ENCODE measurements around the gene TSPAN5. TPM values are rescaled to one million over a fixed set of nuclear protein-coding genes. Genes with fewer than 3 reads are reported as not detected.

The TSPAN5 gene
- total and polyA plus RNA-seq, 11 donors = 1.0 to 10.2 (median 5.6) TPM

- ATAC-seq = peak in 1 of 4 donors; percentile 30
Observed at GRCh38 chr4:98565681-98566301, 92.6 kb downstream of the TSPAN5 start.

GRCh38 chr4:98564852-98565251 lies 93.6 kb downstream of the TSPAN5 start:
- 84 to 89% (median 87%) methylated on average over 3 of the region's 3 CpGs for WGBS, 4 donors

More at GRCh38 chr4:98565681-98566301, 92.6 kb downstream of the TSPAN5 start:
- Histone ChIP-seq H3K9me3 (no peaks in the 10 kb centered on the region), H3K36me3 (no peaks in the 10 kb centered on the region), H3K27me3 (no peaks in the 10 kb centered on the region), H3K4me1 (peaks cover 0 to 35% (median 14%) of the 10 kb centered on the region in 12 donors), H3K4me3 (no peak overlapping the region), H3K27ac (peak overlapping the region in 5 of 12 donors; percentile 15 to 68 (median 41))
- TF ChIP-seq CTCF (IDR thresholded peaks at IDR 0.05) (no peak), POLR2A (IDR thresholded peaks at IDR 0.05) (no peak)
- no peak for DNase-seq
- 7 to 22% (median 13%) methylated on average over 5 of the region's 5 CpGs for WGBS, 4 donors
- intact Hi-C loops (cut with DNase I) = no loop called here

GRCh38 chr4:98560321-98560720 lies 98.1 kb downstream of the TSPAN5 start:
- no peaks in the 10 kb centered on the region for H3K9me3 ChIP-seq
- H3K27me3 ChIP-seq = no peaks in the 10 kb centered on the region
- intact Hi-C loops (cut with DNase I) = no loop called here
- H3K4me3 ChIP-seq = no peak overlapping the region
- no peaks in the 10 kb centered on the region for H3K36me3 ChIP-seq
- no peak for TF ChIP-seq CTCF (IDR thresholded peaks at IDR 0.05)
- TF ChIP-seq POLR2A (IDR thresholded peaks at IDR 0.05) = no peak
- peaks cover 0 to 17% (median 0%) of the 10 kb centered on the region in 12 donors for H3K4me1 ChIP-seq
- H3K27ac ChIP-seq = no peak overlapping the region
- DNase-seq (no peak), ATAC-seq (no peak)
- 81 to 91% (median 85%) methylated on average over 3 of the region's 3 CpGs for WGBS, 4 donors

More at GRCh38 chr4:98564852-98565251, 93.6 kb downstream of the TSPAN5 start:
- DNase-seq (no peak), ATAC-seq (no peak)
- intact Hi-C loops (cut with DNase I) = no loop called here
- no peaks in the 10 kb centered on the region for H3K27me3 ChIP-seq
- no peak overlapping the region for H3K27ac ChIP-seq
- TF ChIP-seq CTCF (IDR thresholded peaks at IDR 0.05) = no peak
- TF ChIP-seq POLR2A (IDR thresholded peaks at IDR 0.05) = no peak
- no peaks in the 10 kb centered on the region for H3K9me3 ChIP-seq
- H3K4me3 ChIP-seq = no peak overlapping the region
- no peaks in the 10 kb centered on the region for H3K36me3 ChIP-seq
- H3K4me1 ChIP-seq = peaks cover 0 to 35% (median 14%) of the 10 kb centered on the region in 12 donors

- no peak for DNase-seq
- TF ChIP-seq CTCF (IDR thresholded peaks at IDR 0.05) (no peak), POLR2A (IDR thresholded peaks at IDR 0.05) (no peak)
- intact Hi-C loops (cut with DNase I) = no loop called here
- 74 to 78% (median 76%) methylated on average over 6 of the region's 6 CpGs for WGBS, 4 donors
- Histone ChIP-seq H3K9me3 (no peaks in the 10 kb centered on the region), H3K4me3 (no peak overlapping the region), H3K36me3 (no peaks in the 10 kb centered on the region), H3K4me1 (peaks cover 0 to 16% (median 0%) of the 10 kb centered on the region in 12 donors), H3K27me3 (no peaks in the 10 kb centered on the region), H3K27ac (no peak overlapping the region)
- ATAC-seq = no peak
Observed at GRCh38 chr4:98558471-98559169, 99.8 kb downstream of the TSPAN5 start.

Measured in heart left ventricle (tissue), 16 donors.